Sigmoid colon (tissue), 7 donors: ENCODE data around the gene SLC41A1. TPM values are rescaled to one million over a fixed set of nuclear protein-coding genes. Genes with fewer than 3 reads are reported as not detected.
"Not testable (repeated sequence)": the region's sequence is repeated elsewhere in the genome, so short reads cannot be mapped to it uniquely, and the experiment has no call there.

Source experiments
- DNase-seq: peaks from one replicate; pipeline ENCODE4 v3.0.0-alpha.2; 2019
- H3K27ac ChIP-seq, 4 donors: fragments of 200-600 bp; sonication (generic); one replicate each; pipeline ENCODE4 v1.5.1; 2016 to 2019; ENCODE audit warnings: mild to moderate bottlenecking in 1 of 4
- H3K27me3 ChIP-seq, 3 donors: fragments of 200-600 bp; sonication (generic); one replicate each; pipeline ENCODE4 v1.5.1; 2019; ENCODE audit warnings: mild to moderate bottlenecking in 1 of 3
- H3K36me3 ChIP-seq, 4 donors: fragments of 200-600 bp; sonication (generic); one replicate each; pipeline ENCODE4 v1.5.1; 2016 to 2019
- H3K4me1 ChIP-seq, 4 donors: fragments of 200-600 bp; sonication (generic); one replicate each; pipeline ENCODE4 v1.5.1; 2017 to 2019
- H3K4me3 ChIP-seq, 4 donors: fragments of 200-600 bp; sonication (generic); one replicate each; pipeline ENCODE4 v1.5.1; 2017 to 2019; ENCODE audit warnings: mild to moderate bottlenecking in 2 of 4, moderate library complexity in 1 of 4
- H3K9me3 ChIP-seq, 4 donors: fragments of 200-600 bp in 3 of 4; sonication (generic) in 3 of 4; one replicate each; pipeline versions ENCODE4 v1.5.1 to v1.6.1; 2013 to 2019
- CTCF ChIP-seq, 4 experiments: fragments of 450-650 bp in 3 of 4; fragments of 200-600 bp in 1 of 4; IDR thresholded peaks; one replicate each; pipeline ENCODE4 v1.5.1; 2016 to 2019; ENCODE audit warnings: antibody characterized with exemption in 4 of 4, mild to moderate bottlenecking in 3 of 4, moderate library complexity in 2 of 4
- EP300 ChIP-seq, 4 donors: sonication (generic); formaldehyde crosslinking; IDR thresholded peaks; one replicate each; pipeline ENCODE4 v1.6.1; 2017; ENCODE audit warnings: antibody characterized with exemption in 4 of 4
- POLR2A ChIP-seq, 2 donors: fragments of 450-650 bp; IDR thresholded peaks; one replicate each; pipeline ENCODE4 v1.6.1; 2016; ENCODE audit warnings: antibody characterized with exemption in 2 of 2, mild to moderate bottlenecking in 2 of 2, moderate library complexity in 2 of 2
- POLR2AphosphoS5 ChIP-seq, 4 donors: sonication (generic); formaldehyde crosslinking; IDR thresholded peaks; one replicate each; pipeline ENCODE4 v1.6.1; 2017; ENCODE audit warnings: antibody characterized with exemption in 4 of 4
- WGBS, 2 donors: extraction: QIAGEN DNeasy Blood & Tissue Kit; methylation state at CpG; one replicate each; pipeline ENCODE4 v1.1.7; 2013; 5-methylcytosine and 5-hydroxymethylcytosine counted together
- intact Hi-C: fragments of 100-400 bp; cut with DNase I; formaldehyde crosslinking; loops from one replicate; pipeline ENCODE4 v1.15.1; 2023
- polyA plus RNA-seq, 3 donors: library from polyadenylated mRNA; stranded (reverse); fragments of 200-250 nt; gene quantifications; one replicate each; pipeline ENCODE4 v1.2.3, GENCODE V29; 2013
- total RNA-seq, 4 donors: library from RNA; depleted of rRNA; stranded (reverse); fragments of >200 nt; gene quantifications; one replicate each; pipeline ENCODE4 v1.1.0, GENCODE V29; 2016
- donor health status: healthy with polysubstance abuse.
- donor health status: Bipolar disorder and iron deficiency.
- donor health status: healthy.

SLC41A1 gene
- total and polyA plus RNA-seq, 7 donors = 1.8 to 46.3 (median 11.4) TPM

DNA sequence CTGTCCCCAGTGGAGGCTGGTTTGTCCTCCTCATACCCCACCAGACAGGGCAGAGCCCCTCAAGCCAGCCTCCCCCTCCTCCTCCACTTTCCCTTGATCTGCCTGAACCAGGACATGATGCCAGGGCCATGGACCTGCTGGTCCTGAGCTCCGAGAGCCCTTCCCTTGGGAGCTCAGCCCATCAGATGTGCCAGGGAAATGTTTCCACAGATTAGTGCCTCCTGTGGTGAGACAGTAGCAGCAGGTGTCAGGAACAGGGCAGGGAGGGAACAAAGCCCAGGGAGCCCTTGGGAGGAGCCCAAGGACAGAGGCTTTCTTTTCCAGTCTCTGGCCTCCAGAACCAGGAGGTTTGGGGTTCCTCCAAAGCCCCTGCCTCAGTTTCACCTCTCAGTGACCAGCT is 14.6 kb upstream of the SLC41A1 start:
- intact Hi-C loops = no loop called here
- Histone ChIP-seq H3K9me3 (no peaks in the 10 kb centered on the region), H3K27me3 (no peaks in the 10 kb centered on the region), H3K4me3 (no peak overlapping the region), H3K4me1 (no peaks in the 10 kb centered on the region), H3K27ac (no peak overlapping the region), H3K36me3 (no peaks in the 10 kb centered on the region)
- TF ChIP-seq POLR2A (IDR thresholded peaks at IDR 0.05) = no peak
- no peak for TF ChIP-seq EP300 (IDR thresholded peaks at IDR 0.05)
- TF ChIP-seq POLR2AphosphoS5 (IDR thresholded peaks at IDR 0.05) = no peak
- TF ChIP-seq CTCF (IDR thresholded peaks at IDR 0.05) = no peak
- DNase-seq = no peak
- 42 to 67% methylated on average over 1 of the region's 1 CpG for WGBS, 2 donors

- TF ChIP-seq POLR2A (IDR thresholded peaks at IDR 0.05) (no peak), CTCF (IDR thresholded peaks at IDR 0.05) (no peak), POLR2AphosphoS5 (IDR thresholded peaks at IDR 0.05) (no peak), EP300 (IDR thresholded peaks at IDR 0.05) (no peak)
- Histone ChIP-seq H3K27ac (no peak overlapping the region), H3K9me3 (no peaks in the 10 kb centered on the region), H3K27me3 (no peaks in the 10 kb centered on the region), H3K4me1 (no peaks in the 10 kb centered on the region), H3K4me3 (no peak overlapping the region), H3K36me3 (no peaks in the 10 kb centered on the region)
- intact Hi-C loops = no loop called here
- no peak for DNase-seq
- 82 to 87% methylated on average over 3 of the region's 3 CpGs for WGBS, 2 donors
Measured at GRCh38 chr1:205826995-205827394, 14.0 kb upstream of the SLC41A1 start.

DNA sequence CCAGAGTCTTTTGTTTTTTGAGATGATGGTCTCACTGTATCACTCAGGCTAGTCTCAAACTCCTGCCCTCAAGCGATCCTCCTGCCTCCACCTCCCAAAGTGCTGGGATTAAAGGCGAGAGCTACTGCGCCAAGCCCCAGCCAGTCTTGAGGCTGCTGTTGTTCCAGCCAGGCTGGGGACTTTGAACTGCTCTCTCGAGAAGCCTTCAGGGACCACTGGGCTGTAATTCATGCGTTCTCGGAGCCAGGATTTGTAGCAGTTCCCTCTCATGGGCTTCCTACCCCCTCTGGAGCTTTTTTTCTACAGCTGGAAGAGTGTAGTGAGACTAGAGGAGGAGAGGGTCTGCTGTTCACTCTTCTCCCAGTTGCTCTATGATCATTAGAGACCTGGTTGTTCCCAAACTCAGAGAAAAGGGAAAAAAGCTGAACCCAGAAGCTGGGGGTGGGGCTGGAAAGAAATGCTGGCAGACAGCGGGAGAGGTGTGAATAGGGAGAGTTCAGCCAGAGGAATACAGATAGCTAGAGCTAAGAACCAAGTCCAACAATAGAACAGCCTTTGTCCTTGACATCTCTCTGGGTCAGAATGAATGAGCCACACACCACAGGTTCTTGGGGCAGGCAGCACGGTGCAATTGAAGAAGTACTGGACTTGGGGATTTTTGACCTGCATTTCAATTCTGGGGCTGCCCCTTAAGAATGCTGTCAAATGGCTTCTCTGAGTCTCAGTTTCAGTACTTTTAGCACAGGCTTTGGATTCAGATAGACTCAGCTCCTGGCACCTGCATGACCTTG is 13.2 kb upstream of the SLC41A1 start:
- intact Hi-C loops = no loop called here
- Histone ChIP-seq H3K36me3 (no peaks in the 10 kb centered on the region), H3K4me3 (no peak overlapping the region), H3K27me3 (no peaks in the 10 kb centered on the region), H3K27ac (no peak overlapping the region), H3K4me1 (no peaks in the 10 kb centered on the region), H3K9me3 (no peaks in the 10 kb centered on the region)
- 74 to 78% methylated on average over 8 of the region's 8 CpGs for WGBS, 2 donors
- no peak for DNase-seq
- TF ChIP-seq CTCF (IDR thresholded peaks at IDR 0.05) (no peak), POLR2AphosphoS5 (IDR thresholded peaks at IDR 0.05) (no peak), EP300 (IDR thresholded peaks at IDR 0.05) (no peak), POLR2A (IDR thresholded peaks at IDR 0.05) (no peak)

DNA sequence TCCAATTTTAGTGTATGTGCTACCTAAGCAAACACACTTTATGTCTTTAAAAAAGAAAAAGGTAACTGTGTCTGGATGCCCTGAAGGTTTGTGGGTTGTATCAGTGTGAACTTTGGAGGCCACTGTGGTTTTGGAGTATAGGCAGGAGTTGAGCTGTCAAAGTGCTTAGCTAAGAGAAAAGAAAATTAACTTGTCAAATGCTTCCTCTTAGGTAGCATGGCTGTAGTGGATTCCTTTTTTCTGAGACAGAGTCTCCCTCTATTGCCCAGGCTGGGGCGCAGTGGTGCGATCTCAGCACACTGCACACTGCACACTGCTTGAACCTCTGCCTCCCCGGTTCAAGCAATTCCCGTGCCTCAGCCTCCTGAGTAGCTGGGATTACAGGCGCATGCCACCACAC is 11.2 kb upstream of the SLC41A1 start:
- Histone ChIP-seq H3K27ac (no peak overlapping the region), H3K36me3 (no peaks in the 10 kb centered on the region), H3K9me3 (no peaks in the 10 kb centered on the region), H3K4me3 (no peak overlapping the region), H3K27me3 (no peaks in the 10 kb centered on the region), H3K4me1 (no peaks in the 10 kb centered on the region)
- intact Hi-C loops = no loop called here
- no peak for DNase-seq
- TF ChIP-seq POLR2AphosphoS5 (IDR thresholded peaks at IDR 0.05) (no peak), EP300 (IDR thresholded peaks at IDR 0.05) (no peak), POLR2A (IDR thresholded peaks at IDR 0.05) (no peak), CTCF (IDR thresholded peaks at IDR 0.05) (no peak)
- 94 to 97% methylated on average over 5 of the region's 5 CpGs for WGBS, 2 donors

- intact Hi-C loops, H3K27me3 ChIP-seq, H3K36me3 ChIP-seq, DNase-seq, H3K27ac ChIP-seq, H3K4me1 ChIP-seq, H3K9me3 ChIP-seq, H3K4me3 ChIP-seq: not testable (repeated sequence)
- 78 to 88% methylated on average over 2 of the region's 2 CpGs for WGBS, 2 donors
Measured at GRCh38 chr1:205823260-205823659, 10.3 kb upstream of the SLC41A1 start.
